ENCODE measurements around the gene UBXN11. TPM values are rescaled to one million over a fixed set of nuclear protein-coding genes. Genes with fewer than 3 reads are reported as not detected.
A peak's percentile ranks its signal among the peaks of the same experiment; 100 is the strongest.

Gene UBXN11
- polyA plus RNA-seq, 1 of the 3 experiments (the other 2 are of a cell fraction): 30.6 TPM

DNA sequence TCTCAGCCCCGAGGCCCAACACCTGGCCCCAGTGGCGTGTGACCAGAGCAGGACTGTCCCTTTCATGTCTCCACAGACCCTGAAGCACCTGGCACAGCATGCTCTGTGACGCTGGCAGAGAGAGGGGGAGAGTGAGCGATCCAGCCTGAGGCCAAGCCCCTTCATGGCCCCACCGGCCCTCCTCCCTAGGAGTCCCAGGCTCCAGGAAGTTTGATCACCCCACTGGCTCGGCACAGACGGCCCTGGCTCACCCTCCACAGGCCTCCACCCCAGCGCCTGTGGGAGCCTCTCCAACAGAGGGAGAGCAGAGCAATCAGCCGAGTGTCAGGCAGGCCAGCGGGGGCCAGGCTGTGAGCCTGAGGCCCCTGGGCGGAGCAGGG is 15.6 kb downstream of the UBXN11 start:
- 81% methylated on average over 10 of the region's 11 CpGs for WGBS (ENCODE audit: low lambda C conversion rate)
- peak; percentile 59 for DNase-seq
- no peak overlapping the region for H2AFZ ChIP-seq (ENCODE audit: low read depth)
- H3K27ac ChIP-seq (ENCODE audit: low read depth in 2 of 2, low read length in 1 of 2): peak overlapping the region in 1 of 2 experiments; percentile 9; a peak in 1 of 4 replicates
- no peaks in the 10 kb centered on the region for H4K20me1 ChIP-seq (ENCODE audit: insufficient read depth)
- no peaks in the 10 kb centered on the region for H3K36me3 ChIP-seq (replicated peaks in 1 of 2; ENCODE audit: control insufficient read depth in 1 of 2, insufficient read depth in 2 of 2, low read length in 1 of 2)
- H3K4me1 ChIP-seq (ENCODE audit: control insufficient read depth in 1 of 2, insufficient read depth in 2 of 2, low read depth in 1 of 2, low read length in 1 of 2): peaks cover 0 to 30% of the 10 kb centered on the region in 2 experiments; a peak in 1 of 4 replicates
- TF ChIP-seq MXI1 (IDR thresholded peaks at IDR 0.05; ENCODE audit: low read depth, low read length): no peak
- TF ChIP-seq EP300 (IDR thresholded peaks at IDR 0.05; ENCODE audit: borderline replicate concordance in 1 of 2, low read depth in 1 of 2, low read length in 1 of 2): peak in 1 of 2 experiments; percentile 21; a peak in 1 of 4 replicates
- H3K27me3 ChIP-seq (ENCODE audit: insufficient read depth): no peaks in the 10 kb centered on the region
- H3F3A ChIP-seq (replicated peaks; ENCODE audit: insufficient read depth): peaks cover 4% of the 10 kb centered on the region
- CTCF ChIA-PET: interaction anchor here (1.1 to 10.7 kb wide), 6 partner anchors 11 to 126 kb away, joined by 3 to 213 read pairs (median 14); partner anchors contain the start of genes CD52 and SH3BGRL3
- H3K4me2 ChIP-seq: no peak overlapping the region
- no peaks in the 10 kb centered on the region for H3K9me3 ChIP-seq
- H3K9me2 ChIP-seq: no peaks in the 10 kb centered on the region
- no peaks in the 10 kb centered on the region for H3K79me2 ChIP-seq (ENCODE audit: insufficient read depth)
- POLR2A ChIA-PET: no interaction called here
- no peak overlapping the region for H3K4me3 ChIP-seq (ENCODE audit: low read depth in 2 of 2, low read length in 1 of 2)
- no peak overlapping the region for H3K9ac ChIP-seq

DNA sequence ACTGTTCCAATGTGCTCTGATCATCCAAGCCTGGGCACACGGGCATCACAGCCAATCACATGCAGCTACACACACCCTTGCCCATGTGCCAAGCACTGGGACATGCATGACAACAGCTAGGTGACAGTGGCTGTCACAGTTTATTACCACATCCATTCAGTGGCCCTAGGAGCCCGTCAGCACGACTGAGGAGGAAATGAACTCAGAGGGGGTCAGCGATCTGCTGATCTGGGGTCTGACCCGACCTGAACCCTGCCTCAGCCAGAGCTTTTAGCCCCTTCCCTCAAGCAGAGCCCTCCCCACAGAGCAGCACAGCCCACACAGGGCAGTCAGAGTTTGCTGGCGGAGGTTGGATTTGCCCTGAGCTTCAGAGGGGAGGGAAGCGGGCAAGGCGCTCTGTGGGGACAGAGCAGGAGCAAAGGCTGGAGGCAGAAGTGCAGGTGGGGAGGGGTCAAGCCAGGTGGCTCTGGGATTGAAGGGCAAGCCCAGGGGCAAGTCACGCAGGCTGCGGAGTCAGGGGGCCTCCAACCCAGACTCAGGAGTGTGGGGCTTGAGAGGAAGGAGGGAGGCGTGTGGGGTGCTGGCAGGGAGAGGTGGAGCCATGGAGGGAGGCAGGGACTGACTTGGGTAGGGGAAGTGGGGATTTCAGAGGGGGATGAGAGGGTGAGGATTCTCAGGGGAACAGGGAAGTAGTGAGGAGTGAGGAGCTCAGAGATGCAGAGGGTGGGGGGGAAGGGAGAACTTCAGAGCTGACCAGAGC is 16.1 kb downstream of the UBXN11 start:
- Histone ChIP-seq H3F3A (replicated peaks; ENCODE audit: insufficient read depth) (peaks cover 5% of the 10 kb centered on the region), H3K9me3 (no peaks in the 10 kb centered on the region), H3K4me1 (ENCODE audit: control insufficient read depth in 1 of 2, insufficient read depth in 2 of 2, low read depth in 1 of 2, low read length in 1 of 2) (peaks cover under 1 to 30% of the 10 kb centered on the region in 2 experiments; a peak in 2 of 4 replicates), H4K20me1 (ENCODE audit: insufficient read depth) (no peaks in the 10 kb centered on the region), H3K4me3 (ENCODE audit: low read depth in 2 of 2, low read length in 1 of 2) (no peak overlapping the region), H3K79me2 (ENCODE audit: insufficient read depth) (peaks cover 2% of the 10 kb centered on the region; the same call in 1 of the 2 replicates), H3K9ac (no peak overlapping the region), H3K36me3 (replicated peaks in 1 of 2; ENCODE audit: control insufficient read depth in 1 of 2, insufficient read depth in 2 of 2, low read length in 1 of 2) (no peaks in the 10 kb centered on the region), H3K4me2 (no peak overlapping the region), H3K27me3 (ENCODE audit: insufficient read depth) (no peaks in the 10 kb centered on the region), H3K9me2 (no peaks in the 10 kb centered on the region), H3K27ac (ENCODE audit: low read depth in 2 of 2, low read length in 1 of 2) (peak overlapping the region in 1 of 2 experiments; percentile 31; a peak in 1 of 4 replicates), H2AFZ (ENCODE audit: low read depth) (no peak overlapping the region)
- WGBS (ENCODE audit: low lambda C conversion rate): 90% methylated on average over 7 of the region's 11 CpGs
- POLR2A ChIA-PET: interaction anchor here (2.7 kb wide), 1 partner anchor 10 kb away, joined by 10 read pairs; the partner anchor contains the start of gene SH3BGRL3
- TF ChIP-seq, protein P1, sequence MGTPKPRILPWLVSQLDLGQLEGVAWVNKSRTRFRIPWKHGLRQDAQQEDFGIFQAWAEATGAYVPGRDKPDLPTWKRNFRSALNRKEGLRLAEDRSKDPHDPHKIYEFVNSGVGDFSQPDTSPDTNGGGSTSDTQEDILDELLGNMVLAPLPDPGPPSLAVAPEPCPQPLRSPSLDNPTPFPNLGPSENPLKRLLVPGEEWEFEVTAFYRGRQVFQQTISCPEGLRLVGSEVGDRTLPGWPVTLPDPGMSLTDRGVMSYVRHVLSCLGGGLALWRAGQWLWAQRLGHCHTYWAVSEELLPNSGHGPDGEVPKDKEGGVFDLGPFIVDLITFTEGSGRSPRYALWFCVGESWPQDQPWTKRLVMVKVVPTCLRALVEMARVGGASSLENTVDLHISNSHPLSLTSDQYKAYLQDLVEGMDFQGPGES (IDR thresholded peaks at IDR 0.05; ENCODE audit: low read depth, low read length): no peak
- TF ChIP-seq SIN3A (IDR thresholded peaks at IDR 0.05; ENCODE audit: borderline replicate concordance, low read depth, low read length): no peak
- no peak for TF ChIP-seq TCF12 (IDR thresholded peaks at IDR 0.05)
- TF ChIP-seq RXRA (IDR thresholded peaks at IDR 0.05; ENCODE audit: borderline replicate concordance, low read depth): no peak
- no peak for DNase-seq
- CTCF ChIA-PET: interaction anchor here (1.1 to 10.7 kb wide), 6 partner anchors 11 to 126 kb away, joined by 3 to 213 read pairs (median 14); partner anchors contain the start of genes CD52 and SH3BGRL3
